Suprapubic skin (tissue), 4 donors: ENCODE measurements around the gene MCAT. TPM values are rescaled to one million over a fixed set of nuclear protein-coding genes. Genes with fewer than 3 reads are reported as not detected.
A peak's percentile ranks its signal among the peaks of the same experiment; 100 is the strongest.

Source experiments
- DNase-seq, 2 donors: peaks; one replicate each; pipeline ENCODE4 v3.0.0-alpha.2; 2019; ENCODE audit warnings: low spot score in 2 of 2
- H3K27ac ChIP-seq: fragments of 200-600 bp; sonication (generic); one replicate; pipeline ENCODE4 v1.5.1; 2019
- H3K27me3 ChIP-seq: fragments of 200-600 bp; sonication (generic); one replicate; pipeline ENCODE4 v1.5.1; 2019
- H3K36me3 ChIP-seq: fragments of 200-600 bp; sonication (generic); one replicate; pipeline ENCODE4 v1.5.1; 2019
- H3K4me1 ChIP-seq: fragments of 200-600 bp; sonication (generic); one replicate; pipeline ENCODE4 v1.5.1; 2019
- H3K4me3 ChIP-seq: fragments of 200-600 bp; sonication (generic); one replicate; pipeline ENCODE4 v1.5.1; 2019; ENCODE audit warnings: mild to moderate bottlenecking
- H3K9me3 ChIP-seq: fragments of 200-600 bp; sonication (generic); one replicate; pipeline ENCODE4 v1.5.1; 2019
- EP300 ChIP-seq: sonication (generic); formaldehyde crosslinking; IDR thresholded peaks from one replicate; pipeline ENCODE4 v1.6.1; 2017; ENCODE audit warnings: antibody characterized with exemption
- POLR2A ChIP-seq, 2 donors: fragments of 450-650 bp; IDR thresholded peaks; one replicate each; pipeline ENCODE4 v1.6.1; 2017; ENCODE audit warnings: antibody characterized with exemption in 2 of 2, mild to moderate bottlenecking in 2 of 2, moderate library complexity in 2 of 2
- POLR2AphosphoS5 ChIP-seq, 3 donors: sonication (generic); formaldehyde crosslinking; IDR thresholded peaks; one replicate each; pipeline ENCODE4 v1.6.1; 2017; ENCODE audit warnings: antibody characterized with exemption in 3 of 3
- WGBS: methylation state at CpG from one replicate; pipeline ENCODE4 v1.1.5; 2018; 5-methylcytosine and 5-hydroxymethylcytosine counted together
- total RNA-seq, 4 donors: library from RNA; depleted of rRNA; stranded (reverse); fragments of >200 nt; gene quantifications; one replicate each; pipeline ENCODE4 v1.1.0, GENCODE V29; 2016
- TF ChIP-seq, protein P1 (sequence below), 2 donors: fragments of 200-600 bp in 1 of 2; fragments of 450-650 bp in 1 of 2; sonication (generic) in 1 of 2; IDR thresholded peaks; one replicate each; pipeline ENCODE4 v1.5.1; 2016 to 2019; ENCODE audit warnings: antibody characterized with exemption in 2 of 2, mild to moderate bottlenecking in 1 of 2, moderate library complexity in 1 of 2

MCAT gene
- total RNA-seq, 4 donors from 2014 or later: 21.1 to 38.0 (median 25.2) TPM

DNA sequence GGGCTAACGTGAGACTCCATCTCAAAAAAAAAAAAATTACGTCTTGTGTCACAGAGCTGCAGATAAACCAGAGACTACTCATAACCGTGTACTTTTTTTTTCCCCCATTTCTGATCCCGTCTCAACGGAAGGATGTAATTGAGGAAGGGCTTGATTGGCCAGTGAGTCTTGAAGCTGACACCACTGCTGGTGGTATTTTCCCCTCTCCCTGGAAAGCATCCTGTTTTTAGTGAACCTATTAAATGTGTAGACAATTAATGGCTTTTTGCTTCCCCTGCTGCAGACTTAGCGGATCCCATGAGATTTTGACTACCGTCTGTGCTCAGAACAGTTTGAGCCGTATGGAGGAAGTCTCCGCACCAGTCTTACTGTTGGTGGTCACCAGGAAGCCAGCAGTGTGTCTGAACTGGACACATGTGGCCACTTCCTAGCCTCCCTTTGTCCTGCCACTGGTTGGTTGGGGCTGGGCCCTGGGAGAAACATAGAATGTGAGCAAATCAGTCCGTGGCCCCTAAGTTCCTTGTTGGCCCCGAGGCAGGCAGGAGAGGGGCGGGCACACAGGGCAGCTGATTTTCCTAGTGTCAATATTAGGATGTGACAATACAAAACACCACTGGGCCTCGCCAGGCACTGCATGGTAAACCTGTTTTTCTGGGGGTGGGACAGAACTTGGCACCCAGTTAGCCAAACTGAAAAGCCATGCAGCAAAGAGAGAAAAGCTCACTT is 29.5 kb downstream of the MCAT start:
- Histone ChIP-seq H3K9me3 (no peaks in the 10 kb centered on the region), H3K4me1 (peaks cover 20% of the 10 kb centered on the region), H3K27me3 (peaks cover 23% of the 10 kb centered on the region), H3K4me3 (no peak overlapping the region), H3K36me3 (no peaks in the 10 kb centered on the region), H3K27ac (peak overlapping the region; percentile 3)
- TF ChIP-seq, protein P1, sequence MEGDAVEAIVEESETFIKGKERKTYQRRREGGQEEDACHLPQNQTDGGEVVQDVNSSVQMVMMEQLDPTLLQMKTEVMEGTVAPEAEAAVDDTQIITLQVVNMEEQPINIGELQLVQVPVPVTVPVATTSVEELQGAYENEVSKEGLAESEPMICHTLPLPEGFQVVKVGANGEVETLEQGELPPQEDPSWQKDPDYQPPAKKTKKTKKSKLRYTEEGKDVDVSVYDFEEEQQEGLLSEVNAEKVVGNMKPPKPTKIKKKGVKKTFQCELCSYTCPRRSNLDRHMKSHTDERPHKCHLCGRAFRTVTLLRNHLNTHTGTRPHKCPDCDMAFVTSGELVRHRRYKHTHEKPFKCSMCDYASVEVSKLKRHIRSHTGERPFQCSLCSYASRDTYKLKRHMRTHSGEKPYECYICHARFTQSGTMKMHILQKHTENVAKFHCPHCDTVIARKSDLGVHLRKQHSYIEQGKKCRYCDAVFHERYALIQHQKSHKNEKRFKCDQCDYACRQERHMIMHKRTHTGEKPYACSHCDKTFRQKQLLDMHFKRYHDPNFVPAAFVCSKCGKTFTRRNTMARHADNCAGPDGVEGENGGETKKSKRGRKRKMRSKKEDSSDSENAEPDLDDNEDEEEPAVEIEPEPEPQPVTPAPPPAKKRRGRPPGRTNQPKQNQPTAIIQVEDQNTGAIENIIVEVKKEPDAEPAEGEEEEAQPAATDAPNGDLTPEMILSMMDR (IDR thresholded peaks at IDR 0.05): no peak
- TF ChIP-seq POLR2AphosphoS5 (IDR thresholded peaks at IDR 0.05) (no peak), EP300 (no peak), POLR2A (IDR thresholded peaks at IDR 0.05) (no peak)
- 63% methylated on average over 13 of the region's 13 CpGs for WGBS
- DNase-seq: no peak

DNA sequence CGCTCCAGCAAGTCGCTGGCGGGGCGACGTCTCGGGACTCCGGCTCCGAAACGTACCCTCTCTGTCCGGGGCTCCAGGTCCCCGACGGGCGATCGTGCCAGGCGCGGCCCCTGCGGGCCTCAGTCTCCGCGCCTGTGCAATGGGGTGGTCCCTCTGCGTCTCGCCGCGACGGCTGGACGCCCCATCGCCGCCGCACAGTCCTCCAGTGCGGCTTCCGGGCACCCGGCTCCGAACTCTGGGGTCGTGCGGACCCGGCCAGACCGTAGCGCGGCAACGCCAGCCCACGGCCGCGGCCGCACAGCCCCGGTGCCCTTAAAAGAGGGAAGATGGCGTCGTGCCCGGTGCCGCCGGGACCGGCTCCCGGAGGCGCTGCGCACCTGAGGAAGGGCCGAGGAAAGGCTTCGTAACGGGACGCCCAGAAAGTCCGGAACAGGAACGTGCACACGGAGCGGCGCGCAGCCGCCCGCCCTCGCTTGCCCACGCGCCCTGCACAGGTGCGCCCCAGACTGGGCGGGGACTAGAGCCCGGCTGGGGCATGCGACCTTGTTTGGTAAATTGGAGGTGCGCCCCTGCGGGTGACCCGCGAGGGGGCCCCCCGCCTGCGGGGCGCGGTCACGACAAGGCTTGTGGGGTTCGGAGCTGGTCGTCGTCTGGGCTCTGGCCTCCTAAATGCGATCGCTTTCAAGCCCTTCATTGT is 32.1 kb downstream of the MCAT start:
- H3K27ac ChIP-seq: peak overlapping the region; percentile 46
- H3K4me3 ChIP-seq: peak overlapping the region; percentile 50
- H3K4me1 ChIP-seq: peaks cover 20% of the 10 kb centered on the region
- TF ChIP-seq POLR2A (IDR thresholded peaks at IDR 0.05): no peak
- TF ChIP-seq EP300: no peak
- TF ChIP-seq POLR2AphosphoS5 (IDR thresholded peaks at IDR 0.05): no peak
- TF ChIP-seq, protein P1 (IDR thresholded peaks at IDR 0.05): no peak
- WGBS: no CpG with 5 or more reads among the region's 86 CpGs
- no peaks in the 10 kb centered on the region for H3K9me3 ChIP-seq
- peaks cover 23% of the 10 kb centered on the region for H3K27me3 ChIP-seq
- no peaks in the 10 kb centered on the region for H3K36me3 ChIP-seq
- no peak for DNase-seq

DNA sequence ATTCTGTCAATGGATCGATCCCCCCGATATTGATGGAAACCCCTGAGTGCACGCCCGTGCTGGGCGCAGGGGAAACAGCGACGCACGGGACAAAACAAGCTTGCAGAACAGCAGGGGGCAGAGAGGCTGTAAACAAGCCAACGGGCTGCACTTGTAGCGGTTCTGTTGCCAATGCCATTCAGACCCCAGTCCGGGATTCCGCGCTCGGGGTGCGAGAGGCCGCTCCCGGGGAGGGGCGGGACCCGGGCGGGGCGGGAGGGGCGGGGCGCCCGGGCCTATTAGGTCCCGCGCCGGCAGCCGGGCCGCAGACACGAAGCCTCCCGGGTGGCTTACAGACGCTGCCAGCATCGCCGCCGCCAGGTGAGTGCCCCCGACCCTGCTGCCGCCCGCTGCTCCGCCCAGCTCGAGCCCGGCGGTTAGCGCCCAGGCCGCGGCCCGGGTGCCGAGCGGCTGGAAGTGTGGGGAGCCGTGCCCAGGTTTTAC is 32.7 kb downstream of the MCAT start, which contains the start of gene BIK:
Gene BIK, plus strand, starts transcription at position 307 of the 483 bp plus-strand sequence. CDS start 13,273 bp downstream, outside the sequence.
- WGBS: 0% methylated on average over 6 of the region's 49 CpGs
- H3K4me1 ChIP-seq: peaks cover 20% of the 10 kb centered on the region
- H3K27me3 ChIP-seq: peaks cover 23% of the 10 kb centered on the region
- H3K9me3 ChIP-seq: no peaks in the 10 kb centered on the region
- no peaks in the 10 kb centered on the region for H3K36me3 ChIP-seq
- DNase-seq: peak in 1 of 2 donors; percentile 70
- TF ChIP-seq POLR2A (IDR thresholded peaks at IDR 0.05) (no peak), POLR2AphosphoS5 (IDR thresholded peaks at IDR 0.05) (no peak), EP300 (no peak)
- TF ChIP-seq, protein P1 (IDR thresholded peaks at IDR 0.05): no peak
- H3K4me3 ChIP-seq: peak within 1 kb of the TSS; percentile 50
- peak within 1 kb of the TSS; percentile 46 for H3K27ac ChIP-seq

DNA sequence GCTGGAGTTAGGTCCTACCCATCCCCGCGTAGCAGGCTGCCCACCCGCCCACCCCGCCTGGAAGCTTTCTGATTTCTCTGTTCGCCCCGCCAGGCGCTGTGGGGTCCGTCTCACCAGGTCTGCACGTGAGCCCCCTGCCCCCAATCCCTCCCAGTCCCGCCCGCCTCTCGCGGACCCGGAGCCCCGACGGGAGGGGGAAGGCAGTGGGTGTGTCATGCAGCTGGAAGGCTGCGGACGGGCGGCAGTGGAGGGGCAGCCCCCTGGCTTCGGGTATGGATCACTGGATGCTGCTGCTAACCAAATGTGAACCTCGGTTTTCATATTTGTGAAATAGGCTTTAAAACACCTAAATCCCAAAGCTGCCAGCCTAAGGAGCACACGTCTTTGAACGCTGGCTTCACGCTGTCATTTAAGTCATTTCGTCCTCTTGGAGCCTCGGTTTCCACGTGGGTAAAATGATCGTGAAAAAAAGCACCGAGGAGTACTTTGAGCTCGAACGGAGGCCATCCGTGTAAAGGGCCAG is 33.2 kb downstream of the MCAT start:
- peak overlapping the region; percentile 50 for H3K4me3 ChIP-seq
- no peaks in the 10 kb centered on the region for H3K9me3 ChIP-seq
- H3K27ac ChIP-seq: no peak overlapping the region
- no peak for DNase-seq
- no peak for TF ChIP-seq POLR2AphosphoS5 (IDR thresholded peaks at IDR 0.05)
- TF ChIP-seq EP300: no peak
- TF ChIP-seq, protein P1 (IDR thresholded peaks at IDR 0.05): no peak
- TF ChIP-seq POLR2A (IDR thresholded peaks at IDR 0.05): no peak
- peaks cover 23% of the 10 kb centered on the region for H3K27me3 ChIP-seq
- peaks cover 20% of the 10 kb centered on the region for H3K4me1 ChIP-seq
- H3K36me3 ChIP-seq: no peaks in the 10 kb centered on the region
- WGBS: 14% methylated on average over 29 of the region's 32 CpGs

DNA sequence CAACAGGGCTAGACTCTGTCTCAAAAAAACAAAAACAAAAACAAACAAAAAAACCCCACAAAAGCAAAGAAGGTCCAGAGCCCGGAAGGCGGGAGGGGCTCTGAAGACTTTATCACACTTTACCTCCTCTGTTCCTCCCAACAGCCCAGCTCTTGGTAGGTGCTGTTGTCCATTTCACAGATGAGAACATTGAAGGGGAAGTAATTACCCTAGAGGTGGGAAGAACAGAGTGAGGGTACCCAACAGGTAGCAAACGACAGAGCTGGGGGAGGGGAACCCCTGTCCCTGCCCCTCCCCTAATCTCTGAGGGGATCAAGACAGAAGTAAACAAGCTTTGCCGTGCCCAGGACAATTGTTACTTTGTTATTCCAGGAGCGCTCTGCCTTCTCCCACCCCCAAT is 33.7 kb downstream of the MCAT start:
- Histone ChIP-seq H3K27me3 (peaks cover 23% of the 10 kb centered on the region), H3K27ac (no peak overlapping the region), H3K4me3 (no peak overlapping the region), H3K36me3 (no peaks in the 10 kb centered on the region), H3K9me3 (no peaks in the 10 kb centered on the region), H3K4me1 (peaks cover 20% of the 10 kb centered on the region)
- TF ChIP-seq POLR2A (IDR thresholded peaks at IDR 0.05) (no peak), EP300 (no peak), POLR2AphosphoS5 (IDR thresholded peaks at IDR 0.05) (no peak)
- TF ChIP-seq, protein P1 (IDR thresholded peaks at IDR 0.05): no peak
- WGBS: 53% methylated on average over 5 of the region's 5 CpGs
- no peak for DNase-seq
